Measurements from ENCODE around the gene ARHGAP26.
A peak's percentile ranks its signal among the peaks of the same experiment; 100 is the strongest.

Gene ARHGAP26

GRCh38 chr5:143214890-143215289 is 444.7 kb downstream of the ARHGAP26 start:
- DNase-seq, result no peak

GRCh38 chr5:143215690-143216089 is 445.5 kb downstream of the ARHGAP26 start:
- peak; percentile 83 to 96 for DNase-seq

- DNase-seq, result no peak
Observed at GRCh38 chr5:143216211-143216610, 446.0 kb downstream of the ARHGAP26 start.

GRCh38 chr5:143217065-143217803 is 447.1 kb downstream of the ARHGAP26 start:
- DNase-seq, result peak; percentile 73 to 77

- no peak for DNase-seq
Observed at GRCh38 chr5:143217804-143218160, 447.6 kb downstream of the ARHGAP26 start.

- no peak for DNase-seq
Observed at GRCh38 chr5:143218517-143219170, 448.5 kb downstream of the ARHGAP26 start.

- DNase-seq, result no peak
Observed at GRCh38 chr5:143219696-143220095, 449.5 kb downstream of the ARHGAP26 start.

- peak in 1 of 2 donors; percentile 35 for DNase-seq
Observed at GRCh38 chr5:143220748-143221251, 450.6 kb downstream of the ARHGAP26 start.

GRCh38 chr5:143222287-143223231 is 452.4 kb downstream of the ARHGAP26 start:
- peak in 1 of 2 donors; percentile 45 for DNase-seq

GRCh38 chr5:143224672-143225071 is 454.5 kb downstream of the ARHGAP26 start:
- DNase-seq, result no peak

GRCh38 chr5:143225511-143225910 is 455.3 kb downstream of the ARHGAP26 start:
- DNase-seq, result no peak

- DNase-seq, result no peak
Observed at GRCh38 chr5:143226361-143226760, 456.2 kb downstream of the ARHGAP26 start.

GRCh38 chr5:143226872-143227271 is 456.7 kb downstream of the ARHGAP26 start:
- DNase-seq, result no peak

- DNase-seq, result no peak
Observed at GRCh38 chr5:143227301-143227700, 457.1 kb downstream of the ARHGAP26 start.

- DNase-seq, result no peak
Observed at GRCh38 chr5:143228597-143229293, 458.6 kb downstream of the ARHGAP26 start.

- DNase-seq, result no peak
Observed at GRCh38 chr5:143229426-143229895, 459.3 kb downstream of the ARHGAP26 start.

- DNase-seq, result no peak
Observed at GRCh38 chr5:143229896-143230675, 459.9 kb downstream of the ARHGAP26 start.

- no peak for DNase-seq
Observed at GRCh38 chr5:143230676-143230996, 460.5 kb downstream of the ARHGAP26 start.

- DNase-seq, result no peak
Observed at GRCh38 chr5:143231416-143231815, 461.2 kb downstream of the ARHGAP26 start.

GRCh38 chr5:143231973-143232812 is 462.0 kb downstream of the ARHGAP26 start:
- no peak for DNase-seq

GRCh38 chr5:143233031-143233430 is 462.9 kb downstream of the ARHGAP26 start:
- peak; percentile 40 to 65 for DNase-seq

Measured in inflammatory macrophage treated with lipopolysaccharide for 1 hour (primary cell).